ENCODE data around the gene CNN2. TPM values are rescaled to one million over a fixed set of nuclear protein-coding genes. Genes with fewer than 3 reads are reported as not detected.

CNN2 gene
- total and polyA plus RNA-seq, 4 donors, result 10.1 to 38.4 (median 26.8) TPM

DNA sequence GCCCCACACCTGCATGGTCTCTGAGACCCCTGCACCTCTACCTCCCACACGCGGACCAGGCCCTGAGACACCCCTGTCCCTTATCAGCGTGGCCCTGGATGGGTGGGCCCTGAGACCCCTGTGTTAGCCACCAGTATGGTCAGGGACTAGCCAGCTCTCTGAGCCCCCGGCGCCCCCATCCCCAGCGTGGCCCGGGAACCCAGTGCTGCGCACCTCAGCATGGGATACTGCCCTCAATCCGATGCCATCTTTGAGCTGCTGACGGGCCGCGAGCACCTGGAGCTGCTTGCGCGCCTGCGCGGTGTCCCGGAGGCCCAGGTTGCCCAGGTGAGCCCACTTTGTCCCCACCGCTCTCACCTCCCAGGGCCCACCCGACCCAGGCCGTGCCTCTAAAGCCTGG, 35.6 kb downstream of the CNN2 start:
- Histone ChIP-seq H3K4me1 (ENCODE audit: control insufficient read depth in 4 of 4, insufficient read depth in 4 of 4, low read length in 3 of 4) (peaks cover under 1 to 16% (median 7%) of the 10 kb centered on the region in 4 donors), H3K4me3 (ENCODE audit: low read depth in 1 of 3, low read length in 3 of 3) (no peak overlapping the region), H3K36me3 (ENCODE audit: control insufficient read depth in 4 of 4, insufficient read depth in 3 of 4, low read depth in 1 of 4, low read length in 3 of 4) (no peaks in the 10 kb centered on the region), H3K9me3 (ENCODE audit: control insufficient read depth in 4 of 4, low read length in 3 of 4) (peaks cover 0 to 11% (median 0%) of the 10 kb centered on the region in 4 donors), H3K9ac (ENCODE audit: low read depth in 1 of 2, low read length in 2 of 2) (no peak overlapping the region), H3K27me3 (ENCODE audit: control insufficient read depth in 4 of 4, insufficient read depth in 4 of 4, low read length in 3 of 4) (no peaks in the 10 kb centered on the region), H3K27ac (ENCODE audit: low read depth in 1 of 2, low read length in 2 of 2) (no peak overlapping the region)
- WGBS, result 94% methylated on average over 20 of the region's 20 CpGs
- TF ChIP-seq FOXA1 (IDR thresholded peaks at IDR 0.05), result no peak
- TF ChIP-seq ATF3 (IDR thresholded peaks at IDR 0.05), result no peak
- no peak for TF ChIP-seq SP1 (IDR thresholded peaks at IDR 0.05)
- TF ChIP-seq FOXA2 (IDR thresholded peaks at IDR 0.05), result no peak
- TF ChIP-seq HNF4A (conservative IDR thresholded peaks at IDR 0.05), result no peak
- TF ChIP-seq RAD21 (IDR thresholded peaks at IDR 0.05), result no peak
- no peak for TF ChIP-seq RXRA (IDR thresholded peaks at IDR 0.05)
- no peak for TF ChIP-seq TAF1 (conservative IDR thresholded peaks at IDR 0.05)
- TF ChIP-seq, protein P1, sequence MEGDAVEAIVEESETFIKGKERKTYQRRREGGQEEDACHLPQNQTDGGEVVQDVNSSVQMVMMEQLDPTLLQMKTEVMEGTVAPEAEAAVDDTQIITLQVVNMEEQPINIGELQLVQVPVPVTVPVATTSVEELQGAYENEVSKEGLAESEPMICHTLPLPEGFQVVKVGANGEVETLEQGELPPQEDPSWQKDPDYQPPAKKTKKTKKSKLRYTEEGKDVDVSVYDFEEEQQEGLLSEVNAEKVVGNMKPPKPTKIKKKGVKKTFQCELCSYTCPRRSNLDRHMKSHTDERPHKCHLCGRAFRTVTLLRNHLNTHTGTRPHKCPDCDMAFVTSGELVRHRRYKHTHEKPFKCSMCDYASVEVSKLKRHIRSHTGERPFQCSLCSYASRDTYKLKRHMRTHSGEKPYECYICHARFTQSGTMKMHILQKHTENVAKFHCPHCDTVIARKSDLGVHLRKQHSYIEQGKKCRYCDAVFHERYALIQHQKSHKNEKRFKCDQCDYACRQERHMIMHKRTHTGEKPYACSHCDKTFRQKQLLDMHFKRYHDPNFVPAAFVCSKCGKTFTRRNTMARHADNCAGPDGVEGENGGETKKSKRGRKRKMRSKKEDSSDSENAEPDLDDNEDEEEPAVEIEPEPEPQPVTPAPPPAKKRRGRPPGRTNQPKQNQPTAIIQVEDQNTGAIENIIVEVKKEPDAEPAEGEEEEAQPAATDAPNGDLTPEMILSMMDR (IDR thresholded peaks at IDR 0.05; ENCODE audit: low read depth, low read length, missing input control), result no peak
- TF ChIP-seq EGR1 (IDR thresholded peaks at IDR 0.05; ENCODE audit: low read depth in 2 of 2), result no peak
- TF ChIP-seq YY1 (IDR thresholded peaks at IDR 0.05), result no peak
- DNase-seq (ENCODE audit: low spot score), result no peak

- H3K4me1 ChIP-seq (ENCODE audit: control insufficient read depth in 4 of 4, insufficient read depth in 4 of 4, low read length in 3 of 4), result peaks cover 2 to 21% (median 8%) of the 10 kb centered on the region in 4 donors
- 87% methylated on average over 17 of the region's 17 CpGs for WGBS
- H3K27me3 ChIP-seq (ENCODE audit: control insufficient read depth in 4 of 4, insufficient read depth in 4 of 4, low read length in 3 of 4), result no peaks in the 10 kb centered on the region
- no peak overlapping the region for H3K4me3 ChIP-seq (ENCODE audit: low read depth in 1 of 3, low read length in 3 of 3)
- H3K9ac ChIP-seq (ENCODE audit: low read depth in 1 of 2, low read length in 2 of 2), result no peak overlapping the region
- DNase-seq (ENCODE audit: low spot score), result no peak
- no peak overlapping the region for H3K27ac ChIP-seq (ENCODE audit: low read depth in 1 of 2, low read length in 2 of 2)
- no peaks in the 10 kb centered on the region for H3K36me3 ChIP-seq (ENCODE audit: control insufficient read depth in 4 of 4, insufficient read depth in 3 of 4, low read depth in 1 of 4, low read length in 3 of 4)
- H3K9me3 ChIP-seq (ENCODE audit: control insufficient read depth in 4 of 4, low read length in 3 of 4), result peaks cover 0 to 7% (median 0%) of the 10 kb centered on the region in 4 donors
- no peak for TF ChIP-seq FOXA1 (IDR thresholded peaks at IDR 0.05)
- no peak for TF ChIP-seq JUND (IDR thresholded peaks at IDR 0.05)
- TF ChIP-seq, protein P1 (IDR thresholded peaks at IDR 0.05; ENCODE audit: low read depth, low read length, missing input control), result no peak
- no peak for TF ChIP-seq SP1 (IDR thresholded peaks at IDR 0.05)
- TF ChIP-seq, protein P2, sequence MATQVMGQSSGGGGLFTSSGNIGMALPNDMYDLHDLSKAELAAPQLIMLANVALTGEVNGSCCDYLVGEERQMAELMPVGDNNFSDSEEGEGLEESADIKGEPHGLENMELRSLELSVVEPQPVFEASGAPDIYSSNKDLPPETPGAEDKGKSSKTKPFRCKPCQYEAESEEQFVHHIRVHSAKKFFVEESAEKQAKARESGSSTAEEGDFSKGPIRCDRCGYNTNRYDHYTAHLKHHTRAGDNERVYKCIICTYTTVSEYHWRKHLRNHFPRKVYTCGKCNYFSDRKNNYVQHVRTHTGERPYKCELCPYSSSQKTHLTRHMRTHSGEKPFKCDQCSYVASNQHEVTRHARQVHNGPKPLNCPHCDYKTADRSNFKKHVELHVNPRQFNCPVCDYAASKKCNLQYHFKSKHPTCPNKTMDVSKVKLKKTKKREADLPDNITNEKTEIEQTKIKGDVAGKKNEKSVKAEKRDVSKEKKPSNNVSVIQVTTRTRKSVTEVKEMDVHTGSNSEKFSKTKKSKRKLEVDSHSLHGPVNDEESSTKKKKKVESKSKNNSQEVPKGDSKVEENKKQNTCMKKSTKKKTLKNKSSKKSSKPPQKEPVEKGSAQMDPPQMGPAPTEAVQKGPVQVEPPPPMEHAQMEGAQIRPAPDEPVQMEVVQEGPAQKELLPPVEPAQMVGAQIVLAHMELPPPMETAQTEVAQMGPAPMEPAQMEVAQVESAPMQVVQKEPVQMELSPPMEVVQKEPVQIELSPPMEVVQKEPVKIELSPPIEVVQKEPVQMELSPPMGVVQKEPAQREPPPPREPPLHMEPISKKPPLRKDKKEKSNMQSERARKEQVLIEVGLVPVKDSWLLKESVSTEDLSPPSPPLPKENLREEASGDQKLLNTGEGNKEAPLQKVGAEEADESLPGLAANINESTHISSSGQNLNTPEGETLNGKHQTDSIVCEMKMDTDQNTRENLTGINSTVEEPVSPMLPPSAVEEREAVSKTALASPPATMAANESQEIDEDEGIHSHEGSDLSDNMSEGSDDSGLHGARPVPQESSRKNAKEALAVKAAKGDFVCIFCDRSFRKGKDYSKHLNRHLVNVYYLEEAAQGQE (IDR thresholded peaks at IDR 0.05), result no peak
- no peak for TF ChIP-seq HNF4A (conservative IDR thresholded peaks at IDR 0.05)
- TF ChIP-seq HNF4G (IDR thresholded peaks at IDR 0.05), result no peak
- TF ChIP-seq NR2F2 (IDR thresholded peaks at IDR 0.05), result no peak
- no peak for TF ChIP-seq GABPA (IDR thresholded peaks at IDR 0.05 in 1 of 2, conservative IDR thresholded peaks at IDR 0.05 in 1 of 2)
- TF ChIP-seq TAF1 (conservative IDR thresholded peaks at IDR 0.05), result no peak
- no peak for TF ChIP-seq FOXA2 (IDR thresholded peaks at IDR 0.05)
- TF ChIP-seq MAX (IDR thresholded peaks at IDR 0.05), result no peak
- no peak for TF ChIP-seq RXRA (IDR thresholded peaks at IDR 0.05)
- TF ChIP-seq RAD21 (IDR thresholded peaks at IDR 0.05), result no peak
- no peak for TF ChIP-seq ATF3 (IDR thresholded peaks at IDR 0.05)
- no peak for TF ChIP-seq ZBTB33 (IDR thresholded peaks at IDR 0.05)
- TF ChIP-seq YY1 (IDR thresholded peaks at IDR 0.05), result no peak
- no peak for TF ChIP-seq EGR1 (IDR thresholded peaks at IDR 0.05; ENCODE audit: low read depth in 2 of 2)
These were observed 36.1 kb downstream of the CNN2 start for GRCh38 chr19:1062387-1063029.

Measured in liver (tissue), 9 donors.